Non-pigmented ciliary epithelial cell (primary cell): ENCODE results near the gene CLVS2.

Experiments used
- DNase-seq: peaks from one replicate; pipeline ENCODE4 v3.0.0-alpha.2; 2010; ENCODE audit warnings: low read depth

The CLVS2 gene

GRCh38 chr6:123024976-123025375 lies 28.9 kb downstream of the CLVS2 start:
- DNase-seq = no peak

GRCh38 chr6:123027408-123027807 lies 31.4 kb downstream of the CLVS2 start:
- no peak for DNase-seq

DNA sequence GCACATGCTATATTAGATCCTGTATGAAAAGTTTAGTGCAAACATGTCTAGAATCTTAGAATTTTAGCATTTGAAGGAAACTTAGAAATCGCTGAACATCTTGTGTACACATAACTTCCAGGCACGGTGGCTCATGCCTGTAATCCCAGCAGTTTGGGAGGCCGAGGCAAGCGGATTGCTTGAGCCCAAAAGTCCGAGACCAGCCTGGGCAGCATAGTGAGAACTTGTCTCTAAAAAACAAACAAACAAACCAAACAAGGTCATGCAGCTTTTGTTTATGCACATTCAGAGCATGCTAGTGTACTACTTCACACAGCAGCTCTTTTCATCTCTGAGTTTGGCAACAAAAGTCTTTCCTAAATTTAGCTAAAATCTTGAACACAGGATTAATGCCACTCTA lies 32.2 kb downstream of the CLVS2 start:
- no peak for DNase-seq

- DNase-seq = no peak
These were observed 34.2 kb downstream of the CLVS2 start for GRCh38 chr6:123030282-123030681.

DNA sequence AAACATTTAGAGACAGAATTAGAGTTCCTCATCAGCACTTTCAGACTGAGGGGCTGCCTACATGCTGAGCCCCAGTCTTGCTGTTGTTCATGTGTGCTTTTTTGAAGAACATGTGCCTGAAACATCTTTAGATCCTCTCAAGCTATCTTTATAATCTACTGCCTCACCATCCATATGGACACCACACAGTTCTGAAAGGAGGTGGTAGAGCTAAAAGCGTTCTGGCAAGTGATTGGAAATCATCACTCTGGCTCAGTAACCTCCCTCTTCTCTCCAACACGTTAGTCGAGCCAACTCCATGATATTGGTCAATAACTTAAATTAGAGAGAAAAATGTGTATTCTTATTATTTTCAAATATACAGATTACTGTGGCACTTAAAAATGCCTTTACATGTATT lies 40.6 kb downstream of the CLVS2 start:
- no peak for DNase-seq

DNA sequence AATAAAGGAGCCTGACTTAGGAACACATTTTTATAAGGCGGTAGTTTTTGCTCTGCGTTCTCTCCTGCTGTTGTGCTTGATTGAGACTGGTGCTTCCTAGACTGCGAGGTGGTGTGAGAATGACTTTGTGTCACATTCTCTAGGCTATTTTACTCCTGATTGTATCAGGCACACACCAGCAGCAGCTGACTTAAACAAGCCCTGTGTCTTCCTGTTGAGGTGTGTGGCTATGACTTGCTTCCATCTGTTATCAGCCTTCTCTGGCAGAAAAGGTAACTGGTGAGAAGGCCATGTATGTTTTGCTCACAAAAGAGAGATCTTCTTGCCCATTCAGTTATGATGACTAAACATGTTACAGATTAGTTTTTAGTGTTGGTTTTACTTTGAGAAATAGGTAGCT lies 43.4 kb downstream of the CLVS2 start:
- no peak for DNase-seq

- no peak for DNase-seq
These were observed 46.4 kb downstream of the CLVS2 start for GRCh38 chr6:123042401-123042800.

GRCh38 chr6:123044341-123044860 lies 48.4 kb downstream of the CLVS2 start:
- no peak for DNase-seq

- no peak for DNase-seq
These were observed 57.7 kb downstream of the CLVS2 start for GRCh38 chr6:123053602-123054225.

DNA sequence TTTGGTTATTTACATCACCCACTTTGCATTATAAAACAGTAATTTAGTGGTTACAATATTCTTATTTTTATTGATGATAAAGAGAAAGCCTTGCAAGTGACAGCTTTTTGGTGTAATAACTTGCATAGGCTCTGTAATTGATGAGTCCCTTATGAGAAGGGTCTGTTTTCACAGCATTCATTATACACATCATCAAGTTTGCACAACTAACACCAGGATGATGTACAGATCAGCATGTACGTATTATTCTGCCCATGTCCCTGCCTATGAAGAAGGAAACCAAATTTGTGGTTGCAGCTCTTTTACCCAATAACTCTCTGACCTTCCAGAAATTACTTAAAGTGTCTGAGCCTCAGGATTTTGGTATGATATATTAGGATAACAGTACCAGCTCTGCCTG lies 59.2 kb downstream of the CLVS2 start:
- DNase-seq = no peak

GRCh38 chr6:123062670-123063069 lies 66.6 kb downstream of the CLVS2 start:
- DNase-seq = no peak

DNA sequence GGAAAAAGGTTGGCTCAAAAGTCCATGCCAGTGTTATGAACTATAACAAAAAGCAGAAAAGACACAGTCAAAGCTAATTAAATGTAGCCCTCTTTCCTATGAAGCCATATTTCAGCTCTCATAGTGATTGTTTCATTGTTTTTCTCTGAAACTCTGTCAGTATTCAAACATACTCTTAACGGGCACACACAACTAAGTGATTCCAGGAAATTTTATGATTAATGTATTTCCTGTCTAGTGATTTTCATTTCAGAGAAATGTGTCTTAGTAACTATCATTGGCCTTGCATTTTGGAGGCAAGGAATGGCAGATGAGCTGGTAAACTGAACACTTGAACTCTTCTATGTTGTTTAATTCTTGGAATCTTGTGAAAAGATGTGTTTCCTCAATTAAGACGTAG lies 68.0 kb downstream of the CLVS2 start:
- no peak for DNase-seq

- no peak for DNase-seq
These were observed 78.6 kb downstream of the CLVS2 start for GRCh38 chr6:123074616-123075015.

GRCh38 chr6:123085403-123085802 lies 89.4 kb downstream of the CLVS2 start:
- no peak for DNase-seq

- DNase-seq = no peak
These were observed 93.2 kb downstream of the CLVS2 start for GRCh38 chr6:123089226-123089625.

DNA sequence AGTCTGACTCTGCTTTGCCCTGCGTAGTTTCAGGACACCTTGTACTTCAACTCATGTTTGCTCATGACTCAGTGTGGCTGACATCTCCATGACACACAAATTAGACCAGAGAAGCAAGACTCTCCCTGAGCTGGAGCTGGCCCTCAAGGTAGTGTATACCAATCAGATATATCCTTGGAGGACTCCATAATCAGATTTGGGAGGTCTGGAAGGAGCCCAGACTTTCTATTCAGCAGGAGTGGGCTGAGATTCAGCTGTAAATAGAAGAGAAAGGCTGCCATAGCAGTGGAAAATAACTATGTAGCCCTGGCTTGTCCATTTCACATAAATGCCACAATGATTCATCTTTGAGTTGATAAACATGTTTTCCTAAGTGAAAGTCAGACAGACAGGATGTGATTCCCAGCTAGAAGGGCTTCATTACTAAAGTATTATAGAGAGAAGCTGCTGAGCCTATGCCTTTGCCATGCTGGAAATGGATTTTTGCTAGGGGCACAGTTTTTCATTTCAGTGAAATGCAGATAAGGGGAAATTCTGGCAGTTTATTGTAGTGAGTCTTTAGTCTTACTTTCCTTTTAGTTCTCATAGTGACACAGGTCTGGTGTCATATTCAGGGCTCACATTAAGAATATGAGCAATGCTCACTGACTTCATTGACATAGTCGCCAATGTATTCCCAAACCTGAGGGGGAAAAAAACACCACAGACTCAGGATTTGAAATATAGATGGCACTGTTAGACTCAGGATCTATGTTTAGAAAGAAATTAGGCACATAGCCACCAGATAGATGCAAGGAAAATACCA lies 95.3 kb downstream of the CLVS2 start:
- peak; percentile 82 for DNase-seq

DNA sequence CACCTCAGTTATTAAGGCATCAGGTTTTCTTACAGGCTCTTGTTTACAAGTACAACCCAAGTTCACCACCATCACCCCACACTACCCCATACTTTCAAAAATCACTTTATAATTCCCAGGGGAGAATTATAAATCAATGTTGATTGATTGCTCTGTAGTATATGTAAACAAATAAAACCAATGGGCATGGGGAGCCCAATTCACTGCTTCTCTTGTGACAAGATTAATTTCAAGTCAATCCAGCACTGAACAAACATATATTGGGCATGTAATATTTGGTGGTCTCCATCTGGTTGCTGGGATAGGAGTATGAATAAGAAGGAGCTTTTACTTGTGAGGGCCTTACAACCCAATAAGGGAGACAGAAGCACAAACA lies 95.8 kb downstream of the CLVS2 start:
- no peak for DNase-seq

- no peak for DNase-seq
These were observed 98.8 kb downstream of the CLVS2 start for GRCh38 chr6:123094795-123095194.

- DNase-seq = no peak
These were observed 109.5 kb downstream of the CLVS2 start for GRCh38 chr6:123105561-123105960.

- DNase-seq = no peak
These were observed 120.3 kb downstream of the CLVS2 start for GRCh38 chr6:123116370-123116769.

DNA sequence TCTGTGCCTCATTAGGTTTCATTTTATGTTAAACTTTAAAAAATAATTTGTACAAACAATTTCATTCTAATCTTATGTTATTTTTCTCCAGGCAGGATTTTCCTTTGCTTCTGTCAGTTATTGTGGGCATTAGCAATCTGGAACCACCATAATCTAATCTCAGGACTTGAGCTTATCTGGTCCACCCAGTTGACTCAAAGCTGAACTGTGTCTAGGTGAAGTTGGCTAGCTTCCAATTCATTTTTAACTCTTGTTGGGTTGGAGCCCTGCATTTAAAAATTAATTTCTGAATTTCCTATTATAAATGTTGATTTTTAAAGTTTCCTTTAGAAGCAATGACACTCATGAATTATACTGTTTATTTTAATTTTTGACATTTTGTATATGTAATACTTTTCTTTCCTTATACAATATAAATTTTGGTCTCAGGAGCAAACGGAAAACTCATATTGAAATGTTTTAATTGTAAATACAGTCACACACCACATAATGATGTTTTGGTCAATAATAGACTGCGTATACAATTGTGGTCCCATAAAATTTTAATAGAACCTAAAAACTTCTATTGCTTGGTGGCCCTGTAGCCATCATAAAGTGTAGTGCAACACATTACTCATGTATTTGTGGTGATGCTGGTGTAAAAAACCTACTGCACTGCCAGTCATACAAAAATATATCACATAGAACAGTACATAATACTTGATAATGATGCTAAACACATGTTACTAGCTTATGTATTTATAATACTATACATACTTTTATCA lies 121.3 kb downstream of the CLVS2 start:
- no peak for DNase-seq

GRCh38 chr6:123118811-123119210 lies 122.8 kb downstream of the CLVS2 start:
- DNase-seq = no peak
